Stimulated activated CD4-positive, alpha-beta T cell treated with anti-CD3 and anti-CD28 coated beads, Interleukin-2, amount 100 ng/mL, for 24 hours (primary cell): Measurements from ENCODE around the gene PLA2G4A.

Experiments used
- DNase-seq, 2 donors: peaks; one replicate each; pipeline ENCODE4 v3.0.0-alpha.2; 2020

Gene PLA2G4A

DNA sequence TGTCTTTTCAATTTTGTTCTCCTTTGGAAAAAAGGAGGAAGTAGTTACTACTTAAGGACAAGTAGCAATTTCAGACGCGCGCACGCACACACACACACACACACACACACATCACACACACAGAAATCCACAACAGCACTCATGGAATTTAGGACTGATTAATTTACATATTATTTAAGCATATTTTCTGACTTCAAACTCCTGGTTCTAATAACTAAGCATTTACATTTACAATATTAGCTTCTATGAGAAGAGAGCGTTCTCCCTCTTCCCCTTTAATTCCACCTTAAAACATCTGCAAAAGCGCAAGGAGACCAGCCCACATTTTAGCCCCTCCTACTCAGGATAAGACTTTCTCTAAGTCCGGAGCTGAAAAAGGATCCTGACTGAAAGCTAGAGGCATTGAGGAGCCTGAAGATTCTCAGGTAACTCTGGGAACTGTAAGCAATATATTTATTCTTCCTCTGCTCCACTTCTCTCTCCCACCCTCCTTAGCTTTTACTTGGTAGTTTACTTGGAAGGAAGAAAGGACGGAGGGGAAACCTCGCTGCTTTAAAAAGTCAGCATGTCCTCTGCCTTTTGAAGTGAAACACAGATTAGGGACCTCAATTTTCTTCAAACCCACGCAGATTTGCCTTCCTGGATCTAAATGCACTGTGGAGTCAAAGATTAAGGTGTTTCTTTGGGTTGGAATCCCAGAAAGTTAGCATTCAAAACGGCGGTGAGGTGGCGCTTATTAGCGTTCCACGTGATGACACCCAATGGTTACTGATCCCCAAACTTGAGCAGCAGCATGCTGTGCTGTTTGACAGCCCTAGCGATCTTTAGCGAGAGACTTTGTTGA is at the start of gene PLA2G4A:
Gene PLA2G4A, plus strand, starts transcription at position 339 of the 844 bp plus-strand sequence. CDS start 25,406 bp downstream, outside the sequence.
- DNase-seq = no peak

DNA sequence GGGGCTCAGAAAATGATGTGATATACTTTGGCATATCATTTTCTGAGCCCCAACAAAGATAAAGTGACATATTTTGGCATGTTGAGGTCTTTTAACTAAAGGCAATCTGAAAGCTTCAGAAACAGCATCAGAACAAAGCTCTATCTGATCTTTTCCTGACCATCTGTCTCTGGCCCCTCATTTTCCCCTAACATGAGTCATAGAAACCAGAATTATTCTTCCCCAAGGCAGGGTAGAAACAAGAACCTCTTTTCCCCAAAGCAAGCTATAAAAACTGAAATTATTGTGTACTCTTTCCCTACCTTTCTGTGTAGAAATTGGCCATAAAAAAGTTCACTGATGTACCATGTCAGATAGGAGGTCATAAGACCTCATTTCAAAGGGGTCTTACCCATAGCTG is 48.7 kb upstream of the PLA2G4A start:
- DNase-seq = no peak

DNA sequence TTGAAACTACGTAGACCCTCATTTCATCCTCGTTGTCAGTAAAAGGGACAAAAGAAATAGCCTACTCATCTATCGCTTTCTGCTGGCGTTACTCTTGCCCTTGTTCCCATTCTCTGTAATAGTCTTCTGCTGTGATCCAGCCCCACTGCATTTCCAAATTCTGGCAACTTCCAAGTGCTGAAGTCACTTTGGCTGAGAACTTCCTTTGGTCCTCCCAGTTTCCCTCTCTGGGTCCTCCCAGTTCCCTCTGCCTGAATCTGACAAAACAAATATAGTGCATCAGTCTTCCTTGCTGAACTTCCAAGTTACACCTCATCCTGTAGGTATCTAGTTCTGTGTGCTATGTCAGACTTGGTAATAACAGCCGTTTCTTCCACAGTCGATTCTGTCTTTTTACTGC is 47.0 kb upstream of the PLA2G4A start:
- no peak for DNase-seq

DNA sequence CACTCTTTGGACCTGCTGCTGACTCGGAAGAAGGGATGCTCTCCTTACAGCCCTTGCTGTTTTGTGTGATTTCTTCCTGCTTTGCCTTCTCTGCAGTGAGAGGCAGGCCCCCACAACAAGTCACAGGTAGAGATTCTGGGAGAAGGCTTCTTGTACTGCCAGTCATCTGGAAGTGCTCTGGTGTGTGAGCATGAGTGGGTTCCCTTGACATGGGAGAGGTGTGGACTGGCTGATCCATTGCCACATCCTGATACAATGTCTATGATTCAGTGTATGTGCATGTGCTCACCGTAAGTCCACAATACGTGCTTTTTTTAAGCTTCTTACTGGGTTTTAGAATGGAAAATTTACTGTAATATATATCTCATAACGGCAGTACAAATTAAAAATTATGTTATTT is 46.0 kb upstream of the PLA2G4A start:
- DNase-seq = no peak

GRCh38 chr1:186783193-186783592 is 45.6 kb upstream of the PLA2G4A start:
- DNase-seq = no peak

DNA sequence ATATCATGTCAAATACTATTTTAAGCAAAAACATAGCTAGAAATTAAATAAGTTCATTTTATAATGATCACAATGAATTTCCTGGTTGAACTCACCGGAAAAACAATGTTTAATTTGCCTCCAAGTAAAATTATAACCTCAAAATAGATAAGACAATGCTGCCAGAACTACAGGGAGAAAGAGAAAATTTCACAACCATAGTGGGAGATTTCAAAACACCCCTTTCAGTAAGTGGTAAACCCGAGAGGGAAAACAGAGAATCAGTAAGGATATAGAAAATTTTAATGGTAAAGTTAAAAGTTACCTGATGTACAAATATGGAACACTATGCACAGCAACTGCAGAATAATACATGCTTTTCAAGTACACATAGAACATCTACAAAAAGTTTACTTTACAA is 43.2 kb upstream of the PLA2G4A start:
- no peak for DNase-seq

- no peak for DNase-seq
Measured at GRCh38 chr1:186790101-186790500, 38.6 kb upstream of the PLA2G4A start.

DNA sequence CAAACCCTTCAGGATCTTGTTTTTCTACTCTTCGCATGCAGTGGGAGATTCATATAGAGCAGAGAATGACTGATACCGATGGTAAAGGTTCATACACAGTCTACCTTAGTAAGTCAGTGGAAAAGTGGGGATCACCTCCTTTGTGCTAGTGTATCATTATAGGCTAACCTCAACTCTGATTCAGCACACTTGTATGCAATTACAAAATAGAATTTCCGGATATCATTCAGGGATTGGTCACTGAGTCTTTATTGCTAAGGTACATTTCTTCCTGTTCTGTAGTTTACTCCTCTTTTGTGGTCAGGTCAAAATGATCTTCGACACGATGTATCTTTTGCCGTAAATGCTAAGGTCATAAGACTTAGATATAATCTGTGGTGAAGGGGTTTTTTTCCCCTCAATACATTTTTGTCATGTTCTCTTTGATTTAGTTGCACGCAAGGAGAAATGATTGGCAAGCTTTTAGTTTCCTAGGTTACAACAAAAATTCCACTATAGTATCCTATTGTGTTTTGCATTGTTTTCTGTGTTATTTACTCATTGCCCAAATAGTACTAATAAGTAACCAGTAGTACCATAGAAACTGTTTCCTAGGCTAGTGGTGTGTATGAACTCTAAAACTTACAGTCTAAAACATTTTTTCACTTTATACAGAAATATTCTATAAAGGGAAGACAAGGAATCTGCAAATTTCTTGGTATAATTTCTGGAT is 35.7 kb upstream of the PLA2G4A start:
- no peak for DNase-seq

DNA sequence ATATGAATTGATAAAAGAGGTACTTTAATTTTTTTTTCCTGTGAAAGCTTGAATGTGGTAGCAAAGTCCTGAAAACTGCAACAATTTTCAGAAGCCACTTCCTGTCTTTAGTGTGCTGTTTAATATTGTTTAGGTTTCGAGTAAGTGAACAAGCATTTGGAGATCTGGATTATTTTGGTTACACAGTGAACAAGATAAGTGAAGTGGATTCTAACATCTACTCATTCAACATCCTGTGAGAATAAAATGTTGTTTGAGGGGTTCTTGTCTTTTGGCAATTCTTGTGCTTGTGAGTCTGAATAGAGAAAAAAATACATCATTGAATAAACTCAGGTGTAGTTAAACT is 35.2 kb upstream of the PLA2G4A start:
- DNase-seq = no peak

DNA sequence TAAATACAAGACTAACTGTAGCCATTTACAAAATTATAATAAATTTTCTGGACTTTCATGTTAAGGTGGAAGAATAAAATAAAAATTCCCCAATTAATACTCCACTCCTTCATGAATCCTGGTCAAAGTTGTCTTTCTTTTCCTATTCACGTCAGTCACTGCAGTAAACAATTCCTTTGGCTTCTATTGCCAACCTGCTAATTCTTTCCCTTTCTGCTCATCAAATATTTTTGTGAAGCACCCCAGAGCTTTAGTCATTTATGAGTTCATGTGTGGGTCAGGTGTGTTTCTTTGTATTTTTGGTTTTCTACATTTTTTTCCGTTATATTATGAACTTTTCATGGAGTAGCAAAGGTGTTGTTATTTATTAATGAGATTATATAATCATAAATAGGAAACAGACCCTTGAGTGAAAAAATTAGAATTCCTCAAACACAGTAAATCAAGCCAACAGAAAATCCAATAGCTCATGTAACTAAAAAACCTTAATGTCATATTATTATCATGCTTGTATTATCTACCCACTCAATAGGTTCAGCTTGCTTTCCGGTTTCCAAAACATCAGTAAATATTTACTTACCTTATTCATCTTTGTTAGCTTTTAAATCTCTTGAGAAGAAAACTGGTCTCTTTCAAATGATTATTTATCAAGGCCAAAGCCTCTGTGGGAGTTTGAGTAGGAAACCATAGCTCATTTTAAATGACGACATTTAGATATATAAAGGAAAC is 29.6 kb upstream of the PLA2G4A start:
- DNase-seq = no peak

DNA sequence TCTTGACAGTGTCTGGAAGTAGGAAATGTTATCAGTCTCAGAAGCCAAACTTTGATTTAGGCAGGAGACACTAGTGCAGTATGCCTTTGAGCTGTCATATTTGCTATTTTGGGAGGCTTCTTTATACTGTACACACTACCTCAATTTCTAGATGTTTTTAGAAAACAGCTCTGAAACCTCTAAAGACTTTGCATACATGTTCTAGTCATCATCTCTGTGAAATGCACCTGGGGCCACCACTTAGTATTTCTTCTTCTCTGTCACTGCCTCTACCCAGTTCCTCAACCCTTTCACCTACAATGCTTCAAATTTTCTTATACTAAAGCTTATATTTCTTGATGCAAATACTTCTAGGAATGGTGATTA is 29.1 kb upstream of the PLA2G4A start:
- no peak for DNase-seq

DNA sequence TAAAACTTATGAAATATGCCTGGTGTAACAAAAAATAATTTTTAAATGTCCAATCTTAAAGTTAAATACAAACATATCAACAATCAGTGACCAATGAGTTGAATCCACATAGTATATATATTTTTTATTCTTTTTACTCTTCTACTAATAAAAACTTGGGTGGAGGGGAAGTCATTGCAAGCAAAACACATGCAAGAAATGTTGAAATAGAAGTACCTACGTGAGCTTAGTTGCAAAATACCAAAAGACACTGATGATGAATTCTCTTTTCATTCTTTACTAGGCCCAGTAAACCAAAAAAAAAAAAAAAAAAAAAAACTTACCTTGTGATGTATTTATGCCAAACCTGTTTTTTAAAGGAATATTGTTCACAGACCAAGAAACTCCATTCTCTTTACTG is 26.4 kb upstream of the PLA2G4A start:
- no peak for DNase-seq

GRCh38 chr1:186804679-186805078 is 24.1 kb upstream of the PLA2G4A start:
- no peak for DNase-seq

GRCh38 chr1:186806477-186806876 is 22.3 kb upstream of the PLA2G4A start:
- peak in 1 of 2 donors; percentile 2 for DNase-seq

GRCh38 chr1:186807163-186807562 is 21.6 kb upstream of the PLA2G4A start:
- no peak for DNase-seq

DNA sequence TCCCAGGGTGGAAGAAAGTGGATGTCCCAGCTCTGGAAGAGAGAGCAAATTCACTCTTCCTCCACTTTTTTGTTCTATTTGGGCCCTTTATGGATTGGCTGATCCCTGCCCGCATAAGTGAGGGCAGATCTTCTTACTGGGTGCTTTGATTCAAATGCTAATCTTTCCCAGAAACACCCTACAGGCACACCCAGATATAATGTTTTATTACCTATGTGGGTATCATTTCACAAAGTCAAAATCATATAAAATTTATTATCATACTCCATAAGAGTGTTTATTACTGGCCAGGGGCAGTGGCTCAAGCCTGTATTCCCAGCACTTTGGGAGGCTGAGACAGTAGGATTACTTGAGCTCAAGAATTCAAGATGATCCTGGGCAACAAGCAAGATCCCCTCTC is 16.9 kb upstream of the PLA2G4A start:
- DNase-seq = no peak

GRCh38 chr1:186812570-186812969 is 16.2 kb upstream of the PLA2G4A start:
- no peak for DNase-seq

- no peak for DNase-seq
Measured at GRCh38 chr1:186813420-186813819, 15.3 kb upstream of the PLA2G4A start.

- no peak for DNase-seq
Measured at GRCh38 chr1:186819126-186819525, 9.6 kb upstream of the PLA2G4A start.

DNA sequence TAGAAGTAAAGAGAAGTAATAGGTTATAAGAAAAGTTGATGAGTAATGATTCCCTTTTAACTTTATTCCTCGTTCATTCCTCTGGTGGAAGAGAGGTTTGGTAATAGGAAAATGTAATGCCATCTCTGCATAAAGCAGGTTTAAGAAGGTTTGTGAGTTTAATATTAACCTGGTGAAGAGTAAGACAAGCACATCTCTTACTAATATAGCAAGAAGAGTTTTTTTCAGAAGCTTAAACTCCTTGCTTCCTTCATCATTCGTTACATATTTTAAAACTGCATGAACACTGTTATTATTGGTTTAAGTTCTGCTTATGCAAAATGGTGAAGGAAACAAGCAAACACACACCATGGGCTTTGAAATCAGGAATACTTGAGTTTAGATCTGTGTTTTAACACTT is 9.2 kb upstream of the PLA2G4A start:
- no peak for DNase-seq

DNA sequence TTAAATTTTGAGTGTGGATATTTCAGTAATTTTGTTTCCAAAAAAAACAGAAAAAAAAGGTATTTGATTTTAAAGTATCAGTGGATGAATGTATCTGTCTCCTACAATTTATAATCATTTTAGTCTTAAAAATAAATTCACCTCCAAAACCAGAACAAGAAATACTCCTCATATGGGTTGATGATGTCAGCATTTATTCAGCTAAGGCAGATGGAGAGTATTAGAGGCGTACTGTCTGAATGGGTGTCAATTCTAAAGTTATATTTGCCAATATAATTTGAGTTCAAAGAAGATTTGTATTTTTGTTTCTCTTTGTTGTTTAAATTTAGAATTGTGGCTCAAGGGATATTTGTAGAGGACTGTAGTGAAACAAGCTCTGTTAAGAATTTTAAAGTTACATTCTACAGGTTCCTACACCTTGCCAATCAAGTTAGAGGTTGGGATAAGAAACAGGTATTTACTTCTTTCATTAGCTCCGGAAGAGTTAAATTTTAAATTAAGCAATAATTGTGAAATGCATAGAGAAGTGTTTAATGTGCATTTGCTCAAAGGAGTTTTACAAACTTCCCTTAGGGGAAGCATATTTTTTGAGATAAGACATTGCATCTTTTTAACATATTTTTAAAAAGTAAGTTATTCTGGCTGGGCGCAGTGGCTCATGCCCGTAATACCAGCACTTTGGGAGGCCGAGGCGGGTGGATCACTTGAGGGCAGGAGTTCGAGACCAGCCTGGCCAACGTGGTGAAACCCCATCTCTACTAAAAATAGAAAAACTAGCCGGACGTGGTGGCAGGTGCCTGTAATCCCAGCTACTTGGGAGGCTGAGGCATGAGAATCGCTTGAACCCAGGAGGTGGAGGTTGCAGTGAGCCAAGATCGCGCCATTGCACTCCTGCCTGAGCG is 1.2 kb downstream of the PLA2G4A start:
- DNase-seq = no peak

DNA sequence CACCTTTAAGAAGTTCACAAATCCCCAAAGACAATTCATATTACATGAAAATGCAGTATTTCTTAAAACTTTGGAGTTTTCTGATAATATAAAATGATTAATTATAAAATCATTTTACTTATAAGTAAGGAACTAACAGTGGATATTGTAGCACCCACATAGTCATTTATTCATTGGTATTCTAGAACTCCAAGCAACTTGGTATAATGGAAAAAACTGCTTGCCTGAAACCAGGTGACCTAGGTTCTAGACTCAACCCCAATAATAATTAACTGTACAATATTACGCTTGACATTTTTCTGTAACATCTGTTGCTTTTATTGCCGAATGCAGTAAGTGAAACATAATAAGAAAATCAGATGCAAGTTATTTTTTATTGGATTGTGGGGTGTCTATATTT is 2.4 kb downstream of the PLA2G4A start:
- DNase-seq = no peak
